A549 (cell line): ENCODE data around the gene PRELP.

Source experiments
- CTCF ChIP-seq: fragments of >200 bp; sonication (Bioruptor Twin); formaldehyde crosslinking; IDR thresholded peaks from 3 replicates; pipeline ENCODE4 v1.5.1; 2016
- EHF ChIP-seq: fragments of 250-450 bp; sonication (Bioruptor Pico); IDR thresholded peaks from 2 replicates; pipeline ENCODE4 v1.5.0; 2020; ENCODE audit warnings: mild to moderate bottlenecking
- MYC ChIP-seq: IDR thresholded peaks from 2 replicates; pipeline ENCODE4 v1.6.1; 2012; ENCODE audit warnings: mild to moderate bottlenecking, inconsistent platforms, low read length, improper control_type of control experiment, borderline replicate concordance
- POLR2A ChIP-seq: IDR thresholded peaks from 2 replicates; pipeline ENCODE4 v1.6.1; 2012; ENCODE audit warnings: mild to moderate bottlenecking, low read length
- RAD21 ChIP-seq, 2 experiments: fragments of >200 bp in 1 of 2; sonication (Bioruptor Twin) in 1 of 2; formaldehyde crosslinking in 1 of 2; IDR thresholded peaks in 1 of 2; conservative IDR thresholded peaks in 1 of 2; 2 replicates in 1 of 2; 3 replicates in 1 of 2; pipeline ENCODE4 v1.6.1; 2012 to 2018; ENCODE audit warnings: inconsistent platforms in 1 of 2

DNA sequence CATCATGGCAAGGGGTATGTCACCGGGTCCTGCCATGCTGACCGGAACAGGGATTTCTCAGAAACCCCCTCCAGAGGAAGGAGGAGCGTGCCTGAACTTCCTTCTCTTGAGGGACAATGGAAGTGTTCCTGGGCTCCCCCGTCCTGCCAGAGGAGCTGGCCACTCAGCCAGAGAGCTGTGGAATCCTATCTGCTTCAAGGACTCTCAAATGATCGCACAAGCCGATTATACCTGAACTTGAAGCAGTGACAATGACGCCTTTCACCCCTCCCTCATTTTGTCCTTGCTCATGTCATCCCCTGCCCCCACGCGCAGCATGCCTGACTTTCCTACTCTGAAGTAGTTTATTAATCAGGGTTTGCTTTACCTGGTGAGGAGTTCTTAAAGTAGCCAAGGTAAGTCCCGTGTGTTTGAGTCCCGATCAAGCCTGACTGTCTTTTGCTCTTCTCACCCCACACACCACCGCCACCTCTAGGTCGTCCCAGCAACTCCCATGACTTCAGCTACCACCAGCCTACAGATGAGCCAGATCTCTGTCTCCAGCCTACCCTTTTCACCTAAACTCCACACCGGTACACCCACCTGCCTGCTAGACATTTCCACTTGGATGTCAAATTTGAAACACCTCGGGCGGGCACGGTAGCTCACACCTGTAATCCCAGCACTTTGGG lies 25.0 kb upstream of the PRELP start:
- TF ChIP-seq CTCF, result no peak
- TF ChIP-seq RAD21 (conservative IDR thresholded peaks at IDR 0.05 in 1 of 2, IDR thresholded peaks at IDR 0.05 in 1 of 2), result no peak
- TF ChIP-seq MYC, result no peak
- no peak for TF ChIP-seq POLR2A
- no peak for TF ChIP-seq EHF (CRISPR knock-in tag)
